ENCODE results near the gene GALNT9. TPM values are rescaled to one million over a fixed set of nuclear protein-coding genes. Genes with fewer than 3 reads are reported as not detected.

The GALNT9 gene
- polyA plus RNA-seq, 1 donor from 2014 or later, result 13.5 TPM

DNA sequence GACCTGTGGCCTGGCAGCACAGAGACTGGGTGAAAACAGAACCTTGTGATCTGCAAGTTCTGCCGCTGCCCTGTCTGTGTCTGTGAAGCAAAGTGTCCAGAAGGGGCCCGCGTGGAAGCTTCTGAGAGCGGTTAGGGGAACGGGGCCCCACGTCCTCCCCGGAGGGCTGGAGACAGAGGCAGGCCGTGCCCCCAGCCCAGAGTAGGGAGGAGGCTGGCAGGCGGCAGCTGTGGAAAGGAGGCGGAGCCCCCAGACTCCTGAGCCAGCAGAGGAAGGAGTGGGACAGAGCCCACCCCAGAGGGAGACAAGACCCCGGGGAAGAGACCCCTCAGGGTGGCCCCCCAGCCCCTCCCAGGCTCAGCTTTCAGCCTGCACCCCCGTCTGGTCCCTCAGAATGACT lies 49.0 kb downstream of the GALNT9 start:
- no peak for TF ChIP-seq EP300 (conservative IDR thresholded peaks at IDR 0.05; ENCODE audit: poor library complexity, severe bottlenecking)
- TF ChIP-seq EZH2 (IDR thresholded peaks at IDR 0.05; ENCODE audit: borderline replicate concordance, insufficient read depth, low read length, poor library complexity, severe bottlenecking), result no peak
- no peak for TF ChIP-seq POLR2AphosphoS5 (IDR thresholded peaks at IDR 0.05)
- TF ChIP-seq MXI1 (conservative IDR thresholded peaks at IDR 0.05; ENCODE audit: poor library complexity, severe bottlenecking), result no peak
- no peak for TF ChIP-seq SMC3 (conservative IDR thresholded peaks at IDR 0.05; ENCODE audit: poor library complexity)
- TF ChIP-seq CTCF (IDR thresholded peaks at IDR 0.05; ENCODE audit: poor library complexity, severe bottlenecking), result no peak
- TF ChIP-seq RAD21 (conservative IDR thresholded peaks at IDR 0.05), result no peak
- Histone ChIP-seq H3K27ac (ENCODE audit: low read length) (no peak overlapping the region), H3K4me2 (ENCODE audit: low read length) (no peak overlapping the region), H4K20me1 (ENCODE audit: insufficient read depth) (no peaks in the 10 kb centered on the region), H3K4me3 (ENCODE audit: low read length) (no peak overlapping the region), H3K36me3 (ENCODE audit: insufficient read depth, low read length) (no peaks in the 10 kb centered on the region), H3K9me2 (ENCODE audit: insufficient read depth, low read length) (no peaks in the 10 kb centered on the region), H3K9me3 (ENCODE audit: low read length) (no peaks in the 10 kb centered on the region), H3F3A (ENCODE audit: insufficient read depth, low read length, poor library complexity, severe bottlenecking) (no peaks in the 10 kb centered on the region), H3K27me3 (ENCODE audit: insufficient read depth, low read depth, low read length) (peaks cover under 1% of the 10 kb centered on the region), H3K79me2 (replicated peaks; ENCODE audit: insufficient read depth, low read length) (no peaks in the 10 kb centered on the region), H3K9ac (ENCODE audit: low read length) (no peak overlapping the region), H2AFZ (ENCODE audit: low read depth, low read length) (no peak overlapping the region)

DNA sequence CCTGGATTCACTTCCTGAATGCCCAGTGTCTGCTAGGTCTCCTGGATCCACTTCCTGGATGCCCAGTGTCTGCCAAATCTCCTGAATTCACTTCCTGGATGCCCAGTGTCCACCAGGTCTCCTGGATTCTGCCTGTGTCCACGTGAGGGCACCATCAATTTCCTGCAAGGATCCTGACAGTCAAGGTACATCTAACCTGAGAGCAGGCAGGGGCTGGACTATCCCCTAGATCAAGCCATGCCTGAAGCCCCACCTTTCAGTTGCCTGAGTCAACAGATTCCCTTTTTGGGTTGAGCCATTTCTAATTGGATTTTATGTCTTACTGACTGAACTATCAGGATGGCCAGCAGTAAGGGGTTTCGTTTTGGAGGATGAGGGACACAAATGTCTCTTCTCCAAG lies 49.5 kb downstream of the GALNT9 start:
- no peak overlapping the region for H3K9ac ChIP-seq (ENCODE audit: low read length)
- H3K79me2 ChIP-seq (replicated peaks; ENCODE audit: insufficient read depth, low read length), result no peaks in the 10 kb centered on the region
- H3K9me3 ChIP-seq (ENCODE audit: low read length), result no peaks in the 10 kb centered on the region
- H3K4me2 ChIP-seq (ENCODE audit: low read length), result no peak overlapping the region
- TF ChIP-seq RAD21 (conservative IDR thresholded peaks at IDR 0.05) (no peak), CTCF (IDR thresholded peaks at IDR 0.05; ENCODE audit: poor library complexity, severe bottlenecking) (no peak), POLR2AphosphoS5 (IDR thresholded peaks at IDR 0.05) (no peak), EZH2 (IDR thresholded peaks at IDR 0.05; ENCODE audit: borderline replicate concordance, insufficient read depth, low read length, poor library complexity, severe bottlenecking) (no peak), EP300 (conservative IDR thresholded peaks at IDR 0.05; ENCODE audit: poor library complexity, severe bottlenecking) (no peak), MXI1 (conservative IDR thresholded peaks at IDR 0.05; ENCODE audit: poor library complexity, severe bottlenecking) (no peak), SMC3 (conservative IDR thresholded peaks at IDR 0.05; ENCODE audit: poor library complexity) (no peak), TAF1 (IDR thresholded peaks at IDR 0.05; ENCODE audit: low read depth) (no peak)
- TF ChIP-seq, protein P1, sequence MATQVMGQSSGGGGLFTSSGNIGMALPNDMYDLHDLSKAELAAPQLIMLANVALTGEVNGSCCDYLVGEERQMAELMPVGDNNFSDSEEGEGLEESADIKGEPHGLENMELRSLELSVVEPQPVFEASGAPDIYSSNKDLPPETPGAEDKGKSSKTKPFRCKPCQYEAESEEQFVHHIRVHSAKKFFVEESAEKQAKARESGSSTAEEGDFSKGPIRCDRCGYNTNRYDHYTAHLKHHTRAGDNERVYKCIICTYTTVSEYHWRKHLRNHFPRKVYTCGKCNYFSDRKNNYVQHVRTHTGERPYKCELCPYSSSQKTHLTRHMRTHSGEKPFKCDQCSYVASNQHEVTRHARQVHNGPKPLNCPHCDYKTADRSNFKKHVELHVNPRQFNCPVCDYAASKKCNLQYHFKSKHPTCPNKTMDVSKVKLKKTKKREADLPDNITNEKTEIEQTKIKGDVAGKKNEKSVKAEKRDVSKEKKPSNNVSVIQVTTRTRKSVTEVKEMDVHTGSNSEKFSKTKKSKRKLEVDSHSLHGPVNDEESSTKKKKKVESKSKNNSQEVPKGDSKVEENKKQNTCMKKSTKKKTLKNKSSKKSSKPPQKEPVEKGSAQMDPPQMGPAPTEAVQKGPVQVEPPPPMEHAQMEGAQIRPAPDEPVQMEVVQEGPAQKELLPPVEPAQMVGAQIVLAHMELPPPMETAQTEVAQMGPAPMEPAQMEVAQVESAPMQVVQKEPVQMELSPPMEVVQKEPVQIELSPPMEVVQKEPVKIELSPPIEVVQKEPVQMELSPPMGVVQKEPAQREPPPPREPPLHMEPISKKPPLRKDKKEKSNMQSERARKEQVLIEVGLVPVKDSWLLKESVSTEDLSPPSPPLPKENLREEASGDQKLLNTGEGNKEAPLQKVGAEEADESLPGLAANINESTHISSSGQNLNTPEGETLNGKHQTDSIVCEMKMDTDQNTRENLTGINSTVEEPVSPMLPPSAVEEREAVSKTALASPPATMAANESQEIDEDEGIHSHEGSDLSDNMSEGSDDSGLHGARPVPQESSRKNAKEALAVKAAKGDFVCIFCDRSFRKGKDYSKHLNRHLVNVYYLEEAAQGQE (IDR thresholded peaks at IDR 0.05; ENCODE audit: borderline replicate concordance), result no peak
- H3K27me3 ChIP-seq (ENCODE audit: insufficient read depth, low read depth, low read length), result no peaks in the 10 kb centered on the region
- no peak overlapping the region for H3K27ac ChIP-seq (ENCODE audit: low read length)
- H3F3A ChIP-seq (ENCODE audit: insufficient read depth, low read length, poor library complexity, severe bottlenecking), result no peaks in the 10 kb centered on the region
- H4K20me1 ChIP-seq (ENCODE audit: insufficient read depth), result no peaks in the 10 kb centered on the region
- no peaks in the 10 kb centered on the region for H3K9me2 ChIP-seq (ENCODE audit: insufficient read depth, low read length)
- no peaks in the 10 kb centered on the region for H3K36me3 ChIP-seq (ENCODE audit: insufficient read depth, low read length)
- H2AFZ ChIP-seq (ENCODE audit: low read depth, low read length), result no peak overlapping the region
- no peak overlapping the region for H3K4me3 ChIP-seq (ENCODE audit: low read length)
